GM21825 (cell line): ENCODE data around the gene IPO11.
"Not testable (repeated sequence)": the region's sequence is repeated elsewhere in the genome, so short reads cannot be mapped to it uniquely, and the experiment has no call there.

Experiments
- ATAC-seq: cut with Tn5 transposase; IDR thresholded peaks from one replicate; pipeline ENCODE4 v1.9.1; 2021; ENCODE audit warnings: mild to moderate bottlenecking, moderate library complexity; ENCODE audit not compliant: unreplicated experiment

IPO11 gene

DNA sequence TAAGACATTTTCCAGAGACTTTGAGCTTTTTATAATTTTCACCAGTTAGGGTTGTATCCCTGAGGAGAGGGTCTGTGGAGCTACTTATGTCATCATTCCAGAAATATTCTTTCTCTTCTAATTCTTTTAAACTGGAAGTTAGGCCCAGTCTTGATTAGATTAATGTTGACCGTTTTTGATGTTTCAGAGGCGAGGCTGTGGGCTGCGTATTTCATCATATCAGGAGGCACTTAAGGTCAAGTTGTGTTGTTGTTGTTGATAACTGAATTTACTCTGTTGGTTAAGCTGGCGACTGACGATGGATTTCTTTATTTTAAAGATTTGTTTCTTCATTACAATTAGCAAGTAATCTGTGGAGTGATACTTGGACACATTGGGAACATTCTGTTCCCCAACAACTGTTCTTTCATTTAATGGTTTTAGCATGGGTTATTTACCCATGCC, 20.1 kb downstream of the IPO11 start:
- ATAC-seq, result no peak

DNA sequence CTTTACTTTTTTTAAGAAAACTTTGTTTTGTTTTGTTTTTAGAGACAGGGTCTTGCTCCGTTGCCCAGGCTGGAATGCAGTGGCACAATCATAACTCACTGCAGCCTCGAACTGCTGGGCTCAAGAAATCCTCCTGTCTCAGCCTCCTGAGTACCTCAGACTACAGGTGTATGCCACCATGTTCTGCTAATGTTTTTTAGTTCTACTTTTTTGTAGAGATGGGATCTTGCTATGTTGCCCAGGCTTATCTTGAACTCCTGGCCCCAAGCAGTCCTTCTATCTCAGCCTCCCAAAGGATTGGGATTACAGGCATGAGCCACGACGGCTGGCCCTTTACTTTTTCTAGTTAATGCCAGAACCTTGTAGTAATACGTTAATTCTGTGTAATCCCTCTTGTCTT, 36.0 kb downstream of the IPO11 start:
- ATAC-seq, result no peak

DNA sequence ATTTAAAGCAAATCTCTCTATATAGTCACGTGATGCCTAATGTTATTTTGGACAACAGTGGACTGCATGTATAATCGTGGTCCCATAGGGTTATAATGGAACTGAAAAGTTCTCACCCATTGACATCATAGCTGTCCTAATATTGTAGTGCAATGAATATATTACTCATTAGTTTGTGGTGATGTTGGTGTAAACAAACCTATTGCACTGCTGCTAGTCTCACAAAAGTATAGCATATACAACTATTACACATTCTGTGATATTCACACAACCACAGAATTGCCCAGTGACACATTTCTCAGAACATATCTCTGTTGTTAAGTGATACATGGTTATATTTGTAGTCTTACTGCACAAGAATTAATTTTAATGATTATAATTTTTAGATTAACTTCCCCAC, 37.7 kb downstream of the IPO11 start:
- no peak for ATAC-seq

DNA sequence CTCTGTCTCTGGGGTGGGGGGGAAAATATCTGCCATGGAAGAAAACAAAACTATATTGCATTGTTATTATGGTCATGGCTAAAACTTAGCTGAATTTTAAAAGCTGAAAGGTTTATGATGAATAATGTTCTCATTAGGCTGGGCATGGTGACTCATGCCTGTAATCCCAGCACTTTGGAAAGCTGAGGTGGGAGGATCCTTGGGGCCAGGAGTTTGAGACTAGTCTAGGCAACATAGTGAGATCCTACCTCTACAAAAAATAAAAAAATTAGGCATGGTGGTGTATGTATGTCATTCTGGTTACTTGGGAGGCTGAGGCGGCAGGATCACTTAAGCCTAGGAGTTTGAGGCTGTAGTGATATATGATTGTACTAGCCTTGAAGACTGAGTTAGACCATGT, 44.5 kb downstream of the IPO11 start:
- ATAC-seq, result no peak

DNA sequence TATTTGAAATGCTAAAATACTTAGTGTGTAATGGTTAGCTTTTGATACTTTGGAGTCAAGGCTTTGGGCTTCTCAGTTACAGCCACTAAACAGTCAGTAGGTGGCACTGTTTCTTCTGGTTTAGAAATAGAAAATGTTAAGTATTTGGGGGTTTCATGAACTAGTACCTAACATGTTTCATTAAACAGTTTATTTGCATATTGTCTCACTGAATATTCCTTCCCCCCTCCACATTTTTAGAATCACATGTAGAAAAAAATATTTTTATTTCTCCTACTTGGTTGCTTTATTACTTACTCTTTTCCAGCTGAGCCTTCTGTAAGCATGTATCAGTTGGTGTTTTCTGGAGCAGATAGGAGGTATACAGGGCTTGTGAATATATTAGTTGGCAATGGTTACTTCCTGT, 48.0 kb downstream of the IPO11 start:
- ATAC-seq, result peak; percentile 84

DNA sequence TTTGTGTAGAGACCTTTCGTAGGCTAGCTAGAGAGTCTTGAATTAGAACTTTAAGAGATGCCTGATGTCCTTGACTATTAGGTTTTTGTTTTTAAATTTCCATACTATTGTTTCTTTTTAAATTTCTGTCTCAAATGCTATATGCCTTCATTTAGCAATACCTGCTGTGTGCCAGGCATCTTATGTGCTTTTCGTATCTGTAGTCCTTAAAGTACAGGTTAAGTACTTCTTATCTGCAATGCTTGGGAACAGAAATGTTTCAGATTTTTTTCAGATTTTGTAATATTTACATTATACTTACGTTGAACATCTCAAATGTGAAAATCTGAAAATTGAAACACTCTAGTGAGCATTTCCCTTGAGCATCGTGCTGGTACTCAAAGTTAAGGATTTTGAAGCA, 49.0 kb downstream of the IPO11 start:
- ATAC-seq, result no peak

DNA sequence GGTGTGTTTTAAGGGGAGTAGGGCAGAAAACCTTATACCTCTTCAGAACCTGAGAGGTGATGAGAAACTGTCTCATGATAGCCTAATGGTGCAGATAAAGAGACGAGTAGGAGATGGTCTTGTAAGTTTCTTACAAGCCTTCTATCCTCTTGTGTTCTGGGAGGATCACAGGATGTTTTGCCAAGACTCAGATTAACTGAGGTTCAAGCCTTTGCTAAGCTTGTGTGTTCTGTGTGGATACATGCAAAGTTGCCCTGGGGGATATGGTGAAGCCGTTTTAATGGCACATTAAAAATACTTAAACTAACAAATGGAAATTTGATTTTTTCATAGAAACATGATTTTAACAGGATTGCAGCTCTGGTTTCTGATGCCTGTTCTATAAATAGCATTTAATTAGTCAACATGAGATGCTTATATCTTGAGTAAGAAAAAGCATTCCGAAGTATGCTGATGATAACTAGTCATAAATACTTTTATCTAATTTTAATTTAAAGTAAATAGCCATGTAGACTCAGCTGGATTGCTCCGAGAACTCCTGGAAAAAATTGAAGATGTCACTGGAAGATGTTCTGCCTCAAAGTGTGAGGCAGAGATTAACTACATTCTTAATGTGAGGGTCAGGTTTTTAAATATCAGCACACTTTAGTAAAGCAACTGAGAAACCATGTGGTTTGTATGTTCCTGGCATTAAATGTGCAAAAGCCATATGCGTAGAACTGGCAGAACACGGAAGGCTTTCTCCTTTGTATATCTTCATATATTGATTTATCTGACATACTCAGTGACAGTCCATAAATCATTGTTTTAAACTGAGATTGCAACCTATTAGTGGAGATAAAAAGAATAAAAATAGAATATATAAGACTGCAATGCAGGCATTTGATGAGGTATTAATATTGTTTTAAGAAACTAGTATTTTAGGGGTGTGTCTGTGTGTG, 53.7 kb downstream of the IPO11 start:
- no peak for ATAC-seq

DNA sequence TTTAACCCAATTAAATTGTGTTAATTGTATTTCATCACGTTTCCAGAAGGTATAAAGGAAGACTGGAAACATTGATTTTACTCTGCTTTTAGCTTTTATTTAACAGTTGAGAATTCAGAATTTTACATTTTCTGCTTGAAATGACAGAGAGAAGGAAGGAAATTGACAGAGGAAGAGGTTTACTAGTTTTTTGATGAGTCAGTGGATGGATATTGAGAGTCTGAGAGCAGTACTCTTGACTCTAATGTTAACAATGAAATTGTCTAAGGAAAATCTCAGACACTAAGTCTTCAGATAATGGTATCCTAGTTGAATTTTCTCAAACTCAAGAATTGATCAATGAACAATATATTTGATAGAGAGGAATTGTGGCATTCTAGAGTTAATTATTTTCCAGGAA, 60.6 kb downstream of the IPO11 start:
- no peak for ATAC-seq

DNA sequence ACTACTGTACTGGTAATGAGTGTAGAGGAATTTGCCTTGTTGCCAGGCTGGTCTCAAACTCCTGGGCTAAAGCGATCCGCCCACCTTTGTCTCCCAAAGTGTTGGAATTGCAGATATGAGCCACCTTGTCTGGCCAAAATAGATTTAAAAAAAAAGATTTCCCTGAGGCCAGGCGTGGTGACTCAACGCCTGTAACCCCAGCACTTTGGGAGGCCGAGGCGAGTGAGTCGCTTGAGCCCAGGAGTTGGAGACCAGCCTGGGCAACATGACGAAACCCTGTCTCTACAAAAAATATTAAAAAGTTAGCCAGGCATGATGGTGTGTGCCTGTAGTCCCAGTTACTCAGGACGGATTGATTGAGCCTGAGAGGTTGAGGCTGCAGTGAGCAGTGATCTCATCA, 62.5 kb downstream of the IPO11 start:
- ATAC-seq, result no peak

DNA sequence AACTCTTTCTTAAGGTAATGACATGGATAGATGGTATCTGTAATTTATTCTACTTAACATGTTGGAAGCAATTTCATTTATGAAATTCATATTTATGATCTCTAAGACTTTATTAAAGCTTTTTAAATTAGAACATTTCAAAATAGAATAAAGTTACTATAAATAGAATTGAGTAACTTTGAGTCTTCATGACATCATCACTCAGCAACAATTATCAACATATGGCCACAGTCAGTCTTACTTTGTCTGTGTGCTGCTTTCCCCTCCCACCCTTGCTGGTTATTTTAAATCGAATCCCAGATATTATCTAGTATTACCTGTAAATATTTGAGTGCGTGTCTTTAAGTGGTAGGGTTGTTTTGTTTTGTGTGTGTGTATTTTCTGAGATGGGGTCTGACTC, 65.2 kb downstream of the IPO11 start:
- no peak for ATAC-seq

DNA sequence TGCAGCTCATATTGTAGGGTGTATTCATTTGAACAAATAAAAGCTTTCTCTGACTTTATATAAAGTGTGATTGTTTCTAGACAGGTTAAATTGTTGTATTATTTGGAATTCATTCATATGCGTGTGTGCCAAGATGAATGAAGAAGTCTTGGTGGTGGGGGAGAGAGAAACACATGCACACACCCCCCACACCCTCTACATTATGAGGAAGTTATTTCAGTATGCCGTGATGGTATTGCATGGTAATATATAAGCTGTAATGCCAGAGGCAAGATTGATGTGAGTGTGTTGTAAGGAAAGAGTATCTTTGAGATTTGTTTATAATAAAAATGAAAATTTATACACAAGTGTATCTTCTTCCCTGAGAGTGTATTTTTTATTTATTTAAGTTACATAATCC, 71.0 kb downstream of the IPO11 start:
- ATAC-seq, result no peak

DNA sequence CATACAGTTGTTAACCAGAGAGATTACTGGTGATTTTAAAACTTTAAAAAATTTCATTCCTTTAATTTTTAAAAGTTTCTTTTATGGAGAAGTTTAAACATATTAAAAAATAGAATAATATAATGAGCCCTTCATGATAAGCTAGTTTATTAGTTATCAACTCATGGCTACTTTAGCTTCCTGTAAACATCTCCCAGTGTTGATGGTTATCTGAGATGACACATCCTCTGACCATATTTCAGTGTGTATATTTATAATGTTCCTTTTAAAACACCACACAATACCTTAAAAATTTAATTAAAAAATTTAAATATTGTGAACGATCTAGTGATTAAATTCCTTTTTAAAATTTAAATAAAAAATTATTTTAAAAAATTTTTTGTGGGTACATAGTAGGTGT, 74.1 kb downstream of the IPO11 start:
- ATAC-seq, result no peak

DNA sequence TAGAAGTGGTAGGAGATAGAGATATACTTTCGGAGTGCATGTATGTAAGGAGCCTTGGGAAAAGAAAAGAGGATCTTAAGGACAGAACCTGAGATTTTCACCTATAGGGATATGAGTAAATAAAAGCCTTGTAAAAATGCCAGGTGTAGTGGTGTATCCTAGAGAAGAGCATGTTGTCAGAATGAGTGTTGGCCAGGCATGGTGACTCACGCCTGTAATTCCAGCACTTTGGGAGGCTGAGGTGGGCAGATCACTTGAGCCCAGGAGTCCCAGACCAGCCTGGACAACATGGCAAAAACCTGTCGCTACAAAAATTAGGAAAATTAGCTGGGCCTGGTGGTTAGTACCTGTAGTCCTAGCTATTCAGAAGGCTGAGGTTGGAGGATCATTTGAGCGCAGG, 76.0 kb downstream of the IPO11 start:
- no peak for ATAC-seq

DNA sequence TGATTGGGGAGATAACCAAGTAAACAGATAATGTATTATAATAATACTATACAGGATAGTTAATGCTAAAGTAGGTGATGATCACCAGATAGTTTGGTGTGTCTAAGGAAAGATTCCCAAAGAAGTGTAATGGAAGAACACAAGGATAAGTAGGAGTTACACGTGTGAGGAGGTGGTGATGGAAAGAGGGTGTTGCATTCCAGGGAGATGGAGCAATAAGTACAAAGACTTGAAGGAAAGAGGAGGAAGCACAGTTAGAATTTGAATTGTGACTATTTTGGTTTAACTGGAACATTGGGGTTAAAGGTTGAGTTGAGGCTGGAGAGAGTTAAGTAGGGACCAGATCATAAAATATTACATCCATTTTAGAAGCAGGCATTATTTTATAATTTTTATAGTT, 76.9 kb downstream of the IPO11 start:
- ATAC-seq, result no peak

DNA sequence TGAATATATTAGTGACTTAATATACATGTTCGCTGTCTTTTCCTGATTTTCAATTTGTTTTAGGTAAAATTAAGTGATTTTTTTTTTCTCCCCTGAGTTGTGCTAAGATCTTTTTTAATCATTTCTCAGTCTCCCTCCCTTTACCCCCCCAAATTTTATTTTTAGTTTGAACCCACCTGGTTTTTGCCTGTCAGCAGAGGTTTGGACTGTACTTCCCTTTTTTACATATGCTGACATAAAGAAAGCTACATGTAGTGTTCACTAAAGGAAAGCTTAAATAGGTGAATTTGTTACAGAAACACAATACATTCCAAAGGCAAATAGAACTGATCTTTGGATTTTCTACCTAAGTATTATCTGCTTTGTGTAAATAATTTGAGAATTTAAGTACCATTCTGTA, 82.2 kb downstream of the IPO11 start:
- ATAC-seq, result no peak

DNA sequence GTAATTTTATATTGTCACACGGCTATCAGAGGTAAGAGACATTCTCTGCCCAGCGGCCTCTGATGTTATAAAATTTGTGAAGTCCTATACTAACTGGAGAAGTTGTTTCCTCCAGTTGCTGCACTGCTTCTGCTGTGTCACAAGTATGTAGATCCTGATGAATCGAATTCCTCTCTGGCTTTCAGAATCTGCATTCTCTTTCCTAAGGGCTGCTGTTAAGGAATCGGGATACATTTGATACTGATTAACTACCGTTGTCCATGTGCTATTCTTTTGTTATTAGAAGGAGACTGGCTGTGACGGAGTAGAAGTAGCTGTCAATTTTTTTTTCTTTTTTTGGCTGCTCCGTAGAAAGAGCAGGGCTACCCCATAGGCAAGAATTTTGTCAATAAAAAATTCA, 84.3 kb downstream of the IPO11 start:
- ATAC-seq, result no peak

DNA sequence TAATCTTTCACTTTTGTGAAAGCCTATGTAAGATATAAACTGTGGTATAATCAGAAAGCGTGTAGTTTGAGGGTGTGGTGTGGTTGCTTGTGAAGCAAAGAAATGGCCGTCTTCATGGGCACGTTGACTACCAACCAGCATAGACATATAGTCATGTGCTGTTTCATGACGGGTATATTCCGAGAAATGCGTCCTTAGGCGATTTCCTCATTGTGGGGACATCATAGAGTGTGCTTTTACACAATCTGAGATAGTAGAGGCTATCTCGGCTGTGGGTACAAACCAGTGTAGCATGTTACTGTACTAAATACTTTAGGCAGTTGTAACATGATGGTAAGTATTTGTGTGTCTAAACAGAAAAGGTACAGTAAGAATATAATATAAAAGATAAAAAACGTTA, 86.4 kb downstream of the IPO11 start:
- ATAC-seq, result no peak

DNA sequence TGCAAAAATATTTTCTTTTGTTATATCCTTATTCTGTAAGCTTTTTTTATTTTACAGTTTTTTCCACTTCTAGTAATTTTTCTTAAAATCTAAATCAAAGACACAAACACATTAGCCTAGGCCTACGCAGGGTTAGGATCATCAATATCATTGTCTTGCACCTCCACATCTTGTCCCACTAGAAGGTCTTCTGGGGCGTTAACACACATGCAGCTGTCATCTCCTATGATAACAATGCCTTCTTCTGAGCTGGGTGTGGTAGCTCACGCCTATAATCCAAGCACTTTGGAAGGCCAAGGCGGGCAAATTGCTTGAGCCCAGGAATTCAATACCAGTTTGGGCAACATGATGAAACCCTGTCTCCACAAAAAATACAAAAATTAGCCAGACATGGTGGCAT, 87.2 kb downstream of the IPO11 start:
- ATAC-seq, result no peak

DNA sequence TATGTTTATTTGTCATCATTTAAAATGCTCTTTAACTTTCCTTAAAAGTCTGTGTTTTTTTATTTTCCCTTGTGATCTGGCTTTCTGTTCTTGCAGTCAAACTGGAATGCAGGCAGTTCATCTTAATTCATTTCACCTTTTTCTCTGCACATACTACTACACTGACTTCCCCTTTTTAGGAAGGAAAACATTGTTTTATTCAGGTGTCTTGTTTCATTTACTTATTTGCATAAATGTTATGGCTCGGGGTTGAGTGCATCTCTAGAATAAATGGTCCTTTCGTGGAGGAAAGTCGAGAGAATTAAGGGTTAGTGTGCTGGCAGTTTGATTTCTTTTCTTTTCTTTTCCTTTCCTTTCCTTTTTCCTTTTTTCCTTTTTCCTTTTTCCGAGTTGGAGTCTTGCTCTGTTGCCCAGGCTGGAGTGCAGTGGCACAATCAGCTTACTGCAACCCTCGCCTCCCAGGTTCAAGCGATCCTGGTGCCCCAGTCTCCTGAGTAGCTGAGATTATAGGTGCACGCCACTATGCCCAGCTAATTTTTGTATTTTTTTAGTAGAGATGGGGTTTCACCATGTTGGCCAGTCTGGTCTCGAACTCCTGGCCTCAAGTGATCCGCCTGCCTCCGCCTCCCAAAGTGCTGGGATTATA, 90.0 kb downstream of the IPO11 start:
- ATAC-seq, result no peak

DNA sequence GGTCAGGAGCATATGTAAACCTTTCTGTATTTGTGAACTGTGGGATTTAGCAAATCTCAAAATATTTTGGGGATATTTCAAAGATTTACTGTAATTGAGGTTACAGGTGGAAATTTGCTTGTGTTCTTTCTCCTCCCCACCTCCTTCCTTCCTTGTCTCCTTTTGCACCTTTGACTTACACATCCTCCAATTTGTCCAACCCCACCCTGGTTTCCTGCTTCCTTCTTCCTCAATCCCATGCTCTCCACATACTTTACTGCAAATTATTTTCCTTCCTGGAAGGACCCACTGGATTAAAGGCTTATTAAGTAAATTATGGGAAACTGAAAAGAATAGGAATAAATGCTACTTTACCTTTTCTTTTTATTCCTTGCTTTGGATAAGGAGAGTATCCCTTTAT, 91.6 kb downstream of the IPO11 start:
- no peak for ATAC-seq

DNA sequence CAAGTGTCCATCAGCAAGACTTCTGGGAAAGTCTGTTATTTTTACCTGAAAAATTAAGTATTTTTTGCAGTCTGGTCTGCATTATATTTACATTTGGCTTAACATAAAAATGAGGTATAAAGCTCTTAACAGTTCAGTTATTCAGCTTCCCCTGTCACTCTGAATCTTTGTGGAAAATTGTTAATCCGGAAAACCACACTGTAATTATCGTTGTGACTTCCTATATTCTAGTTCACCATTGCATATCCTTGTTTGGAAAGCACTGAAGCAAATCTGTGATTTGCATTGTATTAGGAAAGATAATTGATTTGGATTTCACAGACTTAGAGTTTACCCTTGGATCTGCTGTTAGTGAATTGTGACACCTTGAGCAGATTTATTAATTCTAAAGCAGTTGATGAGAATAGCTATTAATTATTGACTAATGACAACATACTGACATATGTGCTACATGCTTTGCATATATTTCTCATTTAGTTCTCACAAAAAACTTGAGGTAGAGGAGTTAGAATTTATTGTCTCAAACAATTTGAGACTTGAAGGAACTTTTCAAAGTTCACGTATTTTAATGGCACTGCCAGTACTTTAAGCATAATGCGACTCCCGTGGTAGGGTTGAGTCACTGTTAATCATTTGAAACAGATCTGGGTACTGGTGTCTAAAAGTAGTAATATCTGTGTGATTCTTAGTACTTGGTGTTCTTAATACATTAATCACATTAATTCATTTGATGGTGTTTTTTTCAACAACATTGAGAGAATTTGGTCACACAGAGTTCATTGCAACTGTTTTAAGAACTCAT, 94.3 kb downstream of the IPO11 start:
- no peak for ATAC-seq

DNA sequence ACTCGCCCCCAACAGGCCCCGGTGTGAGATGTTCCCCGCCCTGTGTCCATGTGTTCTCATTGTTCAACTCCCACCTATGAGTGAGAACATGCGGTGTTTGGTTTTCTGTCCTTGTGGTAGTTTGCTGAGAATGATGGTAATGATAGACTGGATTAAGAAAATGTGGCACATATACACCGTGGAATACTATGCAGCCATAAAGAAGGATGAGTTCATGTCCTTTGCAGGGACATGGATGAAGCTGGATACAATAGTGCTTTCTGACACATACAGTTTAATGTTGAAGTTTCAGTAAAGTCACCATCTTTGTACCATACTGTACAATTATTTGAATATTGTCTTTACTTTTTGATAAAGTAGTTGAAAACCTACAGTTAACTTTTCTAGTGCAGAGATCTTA, 96.2 kb downstream of the IPO11 start:
- ATAC-seq, result not testable (repeated sequence)
